NT2/D1 (cell line): ENCODE data around the gene GPHN.

Experiments
- SUZ12 ChIP-seq: IDR thresholded peaks from 2 replicates; pipeline ENCODE4 v1.6.1; 2011; ENCODE audit not compliant: insufficient read length, insufficient read depth; ENCODE audit errors: extremely low read depth
- YY1 ChIP-seq: IDR thresholded peaks from 2 replicates; pipeline ENCODE4 v1.6.1; 2011; ENCODE audit not compliant: insufficient read length, insufficient read depth
- ZNF274 ChIP-seq: IDR thresholded peaks from 2 replicates; pipeline ENCODE4 v1.6.1; 2011; ENCODE audit warnings: mild to moderate bottlenecking, low read depth, low read length

DNA sequence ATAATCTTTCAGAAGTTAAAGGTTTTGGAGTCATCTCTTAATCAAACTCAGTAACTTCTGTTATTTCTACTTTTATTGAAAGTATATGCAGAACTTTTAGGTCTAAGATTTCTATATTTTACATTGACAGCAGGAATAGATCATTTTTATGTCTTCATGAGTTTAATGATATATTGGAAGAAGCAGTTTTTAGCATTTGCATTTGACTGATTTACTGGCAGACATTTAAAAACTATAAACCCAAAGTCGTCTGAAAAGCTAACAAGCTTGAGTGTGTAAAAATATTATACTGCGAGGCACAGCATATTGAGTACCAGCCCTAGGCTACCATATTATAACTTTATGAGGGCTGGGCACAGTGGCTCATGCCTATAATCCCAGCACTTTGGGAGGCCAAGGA, 467.3 kb downstream of the GPHN start:
- no peak for TF ChIP-seq YY1
- TF ChIP-seq ZNF274, result no peak
- TF ChIP-seq SUZ12, result no peak
